GM18907 (cell line): Measurements from ENCODE around the gene FSTL3.

Source experiments
- ATAC-seq: cut with Tn5 transposase; IDR thresholded peaks from one replicate; pipeline ENCODE4 v1.9.1; 2021; ENCODE audit warnings: mild to moderate bottlenecking, moderate library complexity; ENCODE audit not compliant: unreplicated experiment

The FSTL3 gene

GRCh38 chr19:644789-645188 is 31.4 kb upstream of the FSTL3 start:
- no peak for ATAC-seq

DNA sequence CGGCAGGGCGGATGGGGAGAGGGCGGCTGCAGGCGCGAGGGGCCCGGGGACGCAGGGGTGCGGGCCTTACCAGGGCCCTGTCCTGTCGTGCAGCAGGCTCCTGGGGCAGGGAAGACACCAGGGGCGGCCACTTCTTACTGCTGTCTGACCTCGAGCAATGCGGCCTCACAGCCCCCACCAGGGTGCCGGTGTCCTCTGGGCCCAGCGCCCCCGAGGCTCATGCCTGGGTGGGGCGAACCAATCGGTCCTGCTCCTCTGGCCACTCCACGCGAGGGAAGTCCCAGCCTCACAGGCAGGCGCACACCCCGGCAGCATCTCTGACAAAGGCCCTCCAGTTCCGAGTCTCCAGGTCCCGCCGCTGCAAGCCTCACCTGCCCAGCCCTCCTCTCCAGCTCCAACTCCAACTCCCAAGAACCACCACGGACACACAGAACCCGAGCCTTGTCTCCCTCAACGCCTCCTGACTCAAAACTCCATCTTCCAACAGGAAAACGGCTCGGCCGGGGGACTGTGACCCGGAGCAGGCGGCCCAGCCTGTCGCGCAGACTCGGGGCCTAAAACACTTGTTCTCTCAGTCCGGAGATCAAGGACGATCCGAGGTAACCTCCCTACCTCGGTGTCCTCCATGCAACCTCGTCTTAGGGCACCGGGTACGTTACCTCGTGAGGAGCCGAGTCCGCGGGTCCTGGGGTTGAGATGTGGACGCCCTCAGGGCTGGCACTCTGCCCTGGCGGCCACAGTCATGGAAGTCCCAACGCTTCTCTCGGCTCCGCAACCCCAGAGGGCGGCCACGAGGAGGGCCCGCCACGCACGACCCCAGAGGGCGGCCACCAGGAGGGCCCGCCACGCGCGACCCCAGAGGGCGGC is 30.0 kb upstream of the FSTL3 start:
- ATAC-seq = no peak

DNA sequence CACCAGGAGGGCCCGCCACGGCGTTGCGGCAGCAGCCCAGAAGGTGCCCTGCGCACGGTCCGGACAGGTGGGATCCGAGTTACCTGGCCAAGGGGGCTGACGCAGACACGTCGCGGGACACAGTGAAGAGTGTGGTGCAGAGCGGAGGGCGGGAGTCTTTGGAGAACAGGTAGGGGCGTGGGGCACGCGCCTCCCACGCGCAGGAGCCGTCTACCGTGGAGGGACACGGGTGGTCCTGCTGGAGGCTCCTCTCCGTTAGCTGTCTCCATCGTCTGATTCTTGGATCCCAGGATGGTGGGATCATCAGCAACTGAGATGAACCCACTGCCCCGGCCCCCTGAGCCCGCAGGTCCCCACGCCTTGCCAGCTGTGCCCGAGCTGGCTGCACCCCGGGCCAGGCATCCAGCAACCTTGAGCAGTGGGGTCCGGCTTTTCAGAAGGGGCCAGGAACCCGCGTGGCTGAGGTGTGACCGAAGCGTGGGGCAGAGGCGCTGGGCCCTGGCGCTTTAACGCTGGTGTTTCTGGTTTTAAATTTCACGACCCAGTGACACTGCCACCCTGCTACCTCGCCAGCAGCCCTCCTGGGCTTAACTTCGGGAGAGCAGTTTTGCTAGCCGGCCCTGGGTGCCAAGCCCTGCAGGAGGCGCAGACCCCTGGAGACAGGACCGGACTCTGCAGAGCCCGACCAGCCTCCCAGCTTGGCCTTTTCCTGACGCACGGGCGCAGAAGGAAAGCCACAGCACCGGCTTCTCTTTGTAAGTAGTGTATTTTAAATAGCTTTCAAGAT is 29.2 kb upstream of the FSTL3 start:
- no peak for ATAC-seq

GRCh38 chr19:647566-648284 is 28.5 kb upstream of the FSTL3 start:
- ATAC-seq = no peak

DNA sequence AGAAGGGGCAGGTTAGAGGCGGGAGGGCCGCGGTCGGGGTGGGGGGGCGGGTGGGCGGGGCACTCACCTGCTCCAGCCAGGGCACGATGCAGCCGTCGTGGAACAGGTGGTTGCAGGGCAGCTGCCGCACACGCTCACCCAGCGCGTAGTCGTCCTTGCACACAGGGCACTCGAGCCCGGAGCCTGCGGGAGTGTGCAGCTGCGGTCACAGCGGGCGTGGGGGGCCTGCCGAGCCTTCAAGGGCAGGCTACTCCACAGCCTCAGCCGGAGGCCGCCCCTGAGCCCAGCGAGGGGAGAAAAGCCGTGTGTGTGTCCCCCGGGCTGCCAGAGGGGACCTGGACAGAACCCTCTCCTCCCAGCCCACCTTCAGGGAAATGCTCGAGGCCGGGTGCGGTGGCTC is 27.9 kb upstream of the FSTL3 start:
- no peak for ATAC-seq

DNA sequence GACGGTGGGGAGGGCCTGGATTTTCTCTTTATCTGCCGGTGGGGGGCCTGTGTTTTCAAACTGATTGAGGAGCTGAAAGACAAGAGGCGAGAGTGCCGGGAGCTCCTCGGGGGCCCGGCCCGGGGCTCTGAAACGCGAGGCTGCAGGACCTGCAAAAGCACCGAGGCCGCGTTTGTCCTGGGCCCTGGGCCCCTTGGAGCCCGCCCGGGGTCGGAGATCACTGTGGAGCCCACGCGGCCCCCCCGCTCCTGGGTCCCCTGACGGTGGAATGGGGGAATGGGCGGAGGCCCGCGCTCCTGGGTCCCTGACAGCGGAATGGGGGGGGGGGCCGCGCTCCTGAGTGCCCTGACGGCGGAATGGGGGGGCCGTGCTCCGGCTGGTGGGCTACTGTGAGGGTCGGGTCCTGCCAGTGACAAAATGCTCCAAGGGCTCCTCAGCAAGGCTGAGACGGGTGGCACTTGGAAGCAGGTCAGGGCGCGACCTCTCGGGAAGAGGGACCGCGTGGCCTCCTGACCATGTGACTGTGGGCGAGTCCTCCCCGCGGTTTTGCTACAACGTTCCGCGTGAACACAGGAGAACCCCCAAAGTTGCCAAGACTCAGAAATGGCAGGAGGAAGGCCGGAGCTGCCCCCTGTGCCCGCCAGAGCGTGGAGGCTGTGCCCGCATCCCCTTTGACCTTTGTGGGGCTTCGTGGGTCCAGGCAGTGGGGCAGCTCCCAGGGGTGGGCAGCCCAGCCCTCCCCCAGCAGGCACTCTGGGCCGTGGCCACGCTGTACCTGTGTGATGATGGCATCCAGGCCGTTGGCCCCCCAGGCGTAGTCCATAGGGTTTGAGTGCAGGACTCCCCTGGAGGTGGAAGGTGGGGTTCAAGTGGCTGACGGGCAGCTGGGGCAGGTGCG is 27.0 kb upstream of the FSTL3 start:
- no peak for ATAC-seq

GRCh38 chr19:650121-650520 is 26.1 kb upstream of the FSTL3 start:
- ATAC-seq = no peak

DNA sequence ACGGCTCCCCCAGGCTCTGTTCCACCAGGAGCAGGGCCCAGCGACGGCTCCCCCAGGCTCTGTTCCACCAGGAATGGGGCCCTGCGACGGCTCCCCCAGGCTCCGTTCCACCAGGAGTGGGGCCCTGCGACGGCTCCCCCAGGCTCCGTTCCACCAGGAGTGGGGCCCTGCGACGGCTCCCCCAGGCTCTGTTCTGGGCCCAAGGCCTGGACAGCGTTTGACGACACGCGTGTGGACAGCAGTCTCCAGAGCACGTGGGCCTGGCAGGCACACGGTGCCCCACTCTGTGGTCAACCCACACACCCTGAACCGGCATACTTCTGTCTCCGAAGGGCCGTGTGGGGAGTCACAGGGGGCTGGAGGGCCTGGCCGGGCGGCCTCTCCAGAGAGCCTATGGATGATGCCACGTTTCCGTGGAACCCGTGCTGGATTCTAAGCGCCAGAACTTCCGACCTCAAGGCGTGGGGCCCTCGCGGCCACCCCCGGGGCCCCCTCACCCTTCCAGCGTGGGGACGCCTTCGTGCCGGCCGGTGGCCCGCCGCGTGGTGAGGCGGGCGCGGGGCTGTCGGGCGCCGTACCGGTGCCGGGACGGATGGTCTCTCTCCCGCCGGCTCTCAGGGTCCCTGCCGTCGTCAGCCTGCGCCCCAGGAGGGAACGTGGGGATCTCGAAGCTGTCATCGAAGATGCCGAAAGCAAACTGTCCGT is 24.9 kb upstream of the FSTL3 start:
- no peak for ATAC-seq

DNA sequence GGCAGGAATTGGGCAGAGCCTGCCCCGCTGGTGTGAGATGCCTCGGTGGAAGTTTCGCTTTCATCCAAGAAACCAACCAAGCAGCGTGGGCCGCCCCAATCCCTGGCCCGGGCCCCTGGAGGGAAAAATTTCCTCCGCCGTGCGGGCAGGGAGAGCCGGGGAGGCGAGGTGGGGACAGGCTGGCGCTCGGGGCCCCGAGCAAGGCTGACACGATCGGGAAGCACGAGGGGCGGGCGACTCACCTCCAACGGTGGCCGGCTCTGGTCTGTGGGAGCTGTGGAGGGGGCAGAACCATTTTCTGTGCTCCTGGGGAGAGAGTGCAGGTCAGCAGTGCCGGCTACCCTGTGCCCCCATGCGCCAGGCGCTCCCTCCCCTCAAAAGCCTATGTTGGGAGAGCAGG is 24.2 kb upstream of the FSTL3 start:
- ATAC-seq = no peak

GRCh38 chr19:652467-653389 is 23.5 kb upstream of the FSTL3 start:
- no peak for ATAC-seq

GRCh38 chr19:653425-653824 is 22.8 kb upstream of the FSTL3 start:
- ATAC-seq = no peak

DNA sequence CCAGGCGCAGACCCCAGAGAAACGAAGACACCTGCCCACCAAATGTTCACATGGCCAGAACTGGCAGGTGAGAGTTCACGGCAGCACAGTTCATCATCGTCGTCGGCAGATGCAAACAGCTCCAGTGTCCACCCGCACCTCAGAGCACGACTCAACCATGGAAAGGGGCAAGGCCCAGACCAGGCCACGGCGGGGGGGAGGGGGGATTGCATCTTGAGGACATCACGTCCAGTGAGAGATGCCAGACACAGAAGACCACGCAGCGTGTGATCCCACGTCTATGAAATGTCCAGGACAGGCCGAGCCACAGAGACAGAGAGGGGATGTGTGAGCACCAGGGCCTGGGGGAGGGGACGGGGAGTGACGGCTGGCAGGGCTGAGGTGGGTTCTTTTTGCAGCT is 20.5 kb upstream of the FSTL3 start:
- no peak for ATAC-seq

DNA sequence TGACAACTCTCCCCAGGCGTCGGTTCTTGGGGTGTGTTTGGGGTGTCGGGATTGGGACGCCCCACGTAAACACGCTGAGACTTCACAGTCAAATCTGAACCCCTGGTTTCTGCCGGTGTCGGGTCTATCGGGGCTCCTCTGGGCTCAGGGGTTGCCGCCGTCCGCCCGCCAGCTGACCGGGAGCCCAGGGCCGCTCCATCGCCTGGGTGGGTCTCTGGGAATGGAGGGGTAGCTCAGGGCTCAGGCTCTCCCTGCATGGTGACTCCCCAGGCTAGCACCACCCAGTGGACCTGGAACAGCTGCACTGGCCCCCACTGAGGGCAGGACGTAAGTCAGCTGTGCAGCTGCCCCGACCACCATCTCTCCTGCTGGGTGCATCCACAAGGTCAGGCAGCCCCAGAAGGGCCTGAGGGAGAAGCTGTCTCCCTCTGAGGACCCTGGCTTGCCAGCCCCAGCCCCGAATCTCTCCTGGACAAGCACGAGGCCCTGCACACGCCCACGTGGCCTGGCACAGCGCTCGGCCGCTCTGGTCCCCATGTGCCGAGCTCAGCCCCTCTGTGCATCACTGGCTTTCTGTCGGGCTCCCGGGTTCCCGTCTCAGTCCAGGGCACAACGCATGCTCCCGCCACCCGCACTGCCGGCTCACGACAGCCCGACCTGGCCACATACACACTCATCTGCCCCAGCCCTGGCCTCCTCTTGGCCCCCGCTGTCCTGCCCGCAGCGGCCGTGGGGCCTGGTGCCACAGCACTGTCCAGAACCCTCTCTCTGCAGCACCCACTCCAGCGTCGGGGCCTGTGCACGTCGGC is 19.2 kb upstream of the FSTL3 start:
- no peak for ATAC-seq

- ATAC-seq = no peak
Observed at GRCh38 chr19:657611-658010, 18.6 kb upstream of the FSTL3 start.

DNA sequence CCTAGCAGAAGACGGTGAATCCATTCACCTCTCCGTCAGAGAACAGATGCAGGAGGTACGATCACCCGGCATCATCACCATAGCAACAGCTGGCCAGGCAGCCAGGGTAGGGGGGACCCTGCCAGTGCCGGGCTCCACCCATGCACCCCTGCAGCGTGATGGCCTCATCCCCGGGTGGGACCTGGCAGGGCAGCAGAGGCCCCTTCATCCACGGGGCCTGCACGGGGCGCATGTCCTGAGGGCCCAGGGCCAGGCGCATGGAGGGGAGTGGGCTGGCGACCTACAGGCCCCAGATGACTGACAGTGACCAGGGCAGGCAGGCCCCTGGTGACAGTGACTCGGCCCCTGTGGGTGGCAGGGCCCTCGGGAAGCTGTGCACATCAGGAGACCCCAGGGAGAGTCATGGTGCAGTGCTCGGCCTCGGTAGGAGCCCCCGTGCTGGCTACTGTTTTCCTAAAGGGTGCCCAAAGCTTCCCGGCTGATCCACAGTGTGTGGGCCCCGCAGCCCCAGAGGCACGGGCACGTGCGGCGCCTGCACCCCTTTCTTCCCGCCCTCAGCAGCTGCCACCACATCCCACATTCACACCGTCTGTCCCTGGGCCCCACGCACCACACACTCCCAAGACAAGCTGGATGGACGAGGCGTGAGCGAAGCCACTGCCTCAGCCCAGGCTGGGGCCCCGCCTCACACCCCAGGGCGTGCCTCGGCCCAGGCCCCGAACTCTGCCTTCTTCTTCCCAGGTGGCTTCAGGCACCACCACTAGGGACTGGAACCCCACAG is 17.9 kb upstream of the FSTL3 start:
- ATAC-seq = no peak

DNA sequence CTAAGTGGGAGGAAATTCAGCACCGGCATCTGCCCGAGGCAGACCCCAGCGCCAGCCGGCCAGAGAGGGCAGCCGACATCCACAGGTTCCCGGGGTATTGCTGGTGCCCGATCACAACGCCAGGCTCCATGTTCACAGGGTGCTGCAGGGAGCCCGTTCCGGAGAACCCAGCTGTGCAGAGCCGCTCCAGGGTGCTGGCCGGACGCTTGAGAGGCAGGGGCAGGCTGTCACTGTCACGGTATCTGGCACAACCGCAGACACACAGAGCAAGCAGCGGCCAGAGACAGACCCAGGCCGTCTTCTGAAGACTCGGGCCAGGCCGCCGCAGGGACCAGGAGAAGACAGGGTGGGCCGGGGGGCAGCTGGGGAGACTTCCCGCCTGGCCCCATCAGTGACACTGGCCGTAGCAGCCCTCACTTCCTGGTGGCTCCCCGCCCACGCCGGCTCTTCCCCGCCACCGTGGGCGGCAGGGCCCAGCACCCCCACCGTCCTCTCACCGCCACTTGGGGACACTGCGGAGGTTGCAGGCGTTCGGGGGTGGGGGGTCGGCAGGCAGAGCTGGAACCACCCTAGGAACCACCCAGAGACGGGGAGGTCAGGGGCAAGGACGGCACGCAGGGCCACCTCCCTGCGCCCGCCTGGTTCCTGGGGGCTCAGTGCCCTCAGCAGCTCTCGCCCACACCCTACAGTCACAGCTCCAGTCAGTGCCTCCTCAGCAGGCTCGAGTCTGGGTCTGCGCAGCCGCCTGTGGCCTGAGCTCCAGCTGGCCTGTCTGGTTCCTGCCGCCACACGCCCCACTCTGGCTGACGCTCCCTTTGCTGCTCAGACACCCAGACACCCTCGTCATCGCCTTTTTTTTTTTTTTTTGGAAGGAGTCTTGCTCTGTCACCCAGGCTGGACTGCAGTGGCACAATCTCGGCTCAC is 17.0 kb upstream of the FSTL3 start:
- ATAC-seq = no peak
